GM23338 (cell line): ENCODE measurements around the gene RALGPS1. TPM values are rescaled to one million over a fixed set of nuclear protein-coding genes. Genes with fewer than 3 reads are reported as not detected.
A peak's percentile ranks its signal among the peaks of the same experiment; 100 is the strongest.

Experiments used
- ATAC-seq: fragments of 200-7000 bp; cut with Tn5 transposase; 3 replicates; pipeline ENCODE4 v1.9.1; 2020
- DNase-seq: peaks from one replicate; pipeline ENCODE4 v3.0.0-alpha.2; 2015; ENCODE audit warnings: low spot score
- H2AFZ ChIP-seq: fragments of 200-600 bp; sonication (generic); 2 replicates; pipeline ENCODE4 v1.8.0; 2016; ENCODE audit warnings: antibody characterized with exemption, mild to moderate bottlenecking, moderate library complexity
- H3F3A ChIP-seq: fragments of 200-600 bp; sonication (generic); replicated peaks from 2 replicates; pipeline ENCODE4 v1.8.0; 2017; ENCODE audit warnings: antibody characterized with exemption, mixed run types, low read depth
- H3K27ac ChIP-seq: fragments of 200-600 bp; sonication (generic); 2 replicates; pipeline ENCODE4 v1.6.1; 2016; ENCODE audit warnings: low read depth
- H3K27me3 ChIP-seq: fragments of 200-600 bp; sonication (generic); 2 replicates; pipeline ENCODE4 v1.8.0; 2016; ENCODE audit warnings: mild to moderate bottlenecking, mixed run types, moderate library complexity; ENCODE audit not compliant: insufficient read depth
- H3K36me3 ChIP-seq: fragments of 200-600 bp; sonication (generic); 2 replicates; pipeline ENCODE4 v1.8.0; 2016; ENCODE audit warnings: mild to moderate bottlenecking; ENCODE audit not compliant: insufficient read depth
- H3K4me1 ChIP-seq: fragments of 200-600 bp; sonication (generic); 2 replicates; pipeline ENCODE4 v1.8.0; 2016; ENCODE audit warnings: mild to moderate bottlenecking, moderate library complexity; ENCODE audit not compliant: insufficient read depth
- H3K4me2 ChIP-seq: fragments of 200-600 bp; sonication (generic); 2 replicates; pipeline ENCODE4 v1.7.1; 2017; ENCODE audit warnings: mixed run types
- H3K4me3 ChIP-seq: fragments of 200-600 bp; sonication (generic); 2 replicates; pipeline ENCODE4 v1.6.1; 2016; ENCODE audit warnings: mixed run types
- H3K79me2 ChIP-seq: fragments of 200-600 bp; sonication (generic); replicated peaks from 2 replicates; pipeline ENCODE4 v1.8.0; 2017; ENCODE audit warnings: mild to moderate bottlenecking; ENCODE audit not compliant: insufficient read depth
- H3K9me2 ChIP-seq: fragments of 200-600 bp; sonication (generic); 2 replicates; pipeline ENCODE4 v1.8.0; 2017; ENCODE audit not compliant: insufficient read depth
- H4K20me1 ChIP-seq: fragments of 200-600 bp; sonication (generic); replicated peaks from 2 replicates; pipeline ENCODE4 v1.8.0; 2017; ENCODE audit warnings: mild to moderate bottlenecking; ENCODE audit not compliant: insufficient read depth
- H3K27ac Mint-ChIP-seq: 2 replicates; pipeline ENCODE4 v1.8.0; 2020; ENCODE audit warnings: inconsistent platforms, mild to moderate bottlenecking, moderate library complexity, mixed read lengths
- H3K27me3 Mint-ChIP-seq: 3 replicates; pipeline ENCODE4 v1.8.0; 2022; ENCODE audit warnings: low read depth, mild to moderate bottlenecking, moderate library complexity, mixed read lengths, inconsistent platforms; ENCODE audit not compliant: insufficient read depth, poor library complexity
- H3K36me3 Mint-ChIP-seq: 3 replicates; pipeline ENCODE4 v1.8.0; 2021; ENCODE audit warnings: low read depth, mild to moderate bottlenecking, inconsistent platforms, moderate library complexity, mixed read lengths
- H3K4me1 Mint-ChIP-seq: 3 replicates; pipeline ENCODE4 v1.8.0; 2020; ENCODE audit warnings: mild to moderate bottlenecking, inconsistent platforms, mixed read lengths
- H3K4me3 Mint-ChIP-seq: 3 replicates; pipeline ENCODE4 v1.8.0; 2021; ENCODE audit warnings: moderate library complexity, mild to moderate bottlenecking, inconsistent platforms, mixed read lengths
- H3K9me3 Mint-ChIP-seq: 3 replicates; pipeline ENCODE4 v1.8.0; 2020; ENCODE audit warnings: moderate library complexity, mild to moderate bottlenecking, inconsistent platforms, mixed read lengths
- polyA plus RNA-seq: library from polyadenylated mRNA; unstranded; fragments of >200 nt; fragmentation: Nextera tagmentation; extraction: Ambion mirVana; gene quantifications from 2 replicates; pipeline ENCODE4 v1.2.1, GENCODE V29; 2016
- total RNA-seq: library from RNA; depleted of rRNA; stranded (reverse); fragments of >200 nt; shearing (Covaris generic); gene quantifications from 2 replicates; pipeline ENCODE4 v1.2.3, GENCODE V29; 2014
- TF ChIP-seq, protein P1 (sequence below): fragments of 250-450 bp; sonication (Bioruptor Pico); IDR thresholded peaks from 2 replicates; pipeline ENCODE4 v1.5.0; 2020; ENCODE audit warnings: mild to moderate bottlenecking, moderate library complexity
- TF ChIP-seq, protein P2 (sequence below): IDR thresholded peaks from one replicate; pipeline ENCODE4 v1.6.1; 2018; ENCODE audit warnings: antibody characterized with exemption; ENCODE audit not compliant: unreplicated experiment

RALGPS1 gene
- total and polyA plus RNA-seq, 2 experiments from 2014 or later: 18.2 to 57.1 TPM

GRCh38 chr9:127255692-127256091 is 341.1 kb downstream of the RALGPS1 start:
- no peaks in the 10 kb centered on the region; the same call in 2 of the 3 replicates for H3K9me3 Mint-ChIP-seq
- peaks cover 2% of the 10 kb centered on the region for H3K27me3 Mint-ChIP-seq
- no peak overlapping the region; the same call in 1 of the 2 replicates for H3K27ac Mint-ChIP-seq
- Histone ChIP-seq H3K27me3 (no peaks in the 10 kb centered on the region), H2AFZ (no peak overlapping the region), H4K20me1 (no peaks in the 10 kb centered on the region), H3F3A (no peaks in the 10 kb centered on the region), H3K27ac (peak overlapping the region; percentile 42), H3K4me1 (peaks cover 44% of the 10 kb centered on the region), H3K79me2 (no peaks in the 10 kb centered on the region), H3K4me2 (0 out of 2 replicates have a peak overlapping the region, but pooled peaks have one; percentile 58), H3K4me3 (no peak overlapping the region), H3K9me2 (no peaks in the 10 kb centered on the region), H3K36me3 (0 out of 2 replicates have a peak, but pooled peaks cover 3% of the 10 kb centered on the region)
- peaks cover 44% of the 10 kb centered on the region for H3K4me1 Mint-ChIP-seq
- peaks cover 22% of the 10 kb centered on the region; the same call in 2 of the 3 replicates for H3K36me3 Mint-ChIP-seq
- peak; percentile 37 for ATAC-seq
- H3K4me3 Mint-ChIP-seq: peak overlapping the region; percentile 13; the same call in 1 of the 3 replicates
- DNase-seq: peak; percentile 45
- TF ChIP-seq, protein P1, sequence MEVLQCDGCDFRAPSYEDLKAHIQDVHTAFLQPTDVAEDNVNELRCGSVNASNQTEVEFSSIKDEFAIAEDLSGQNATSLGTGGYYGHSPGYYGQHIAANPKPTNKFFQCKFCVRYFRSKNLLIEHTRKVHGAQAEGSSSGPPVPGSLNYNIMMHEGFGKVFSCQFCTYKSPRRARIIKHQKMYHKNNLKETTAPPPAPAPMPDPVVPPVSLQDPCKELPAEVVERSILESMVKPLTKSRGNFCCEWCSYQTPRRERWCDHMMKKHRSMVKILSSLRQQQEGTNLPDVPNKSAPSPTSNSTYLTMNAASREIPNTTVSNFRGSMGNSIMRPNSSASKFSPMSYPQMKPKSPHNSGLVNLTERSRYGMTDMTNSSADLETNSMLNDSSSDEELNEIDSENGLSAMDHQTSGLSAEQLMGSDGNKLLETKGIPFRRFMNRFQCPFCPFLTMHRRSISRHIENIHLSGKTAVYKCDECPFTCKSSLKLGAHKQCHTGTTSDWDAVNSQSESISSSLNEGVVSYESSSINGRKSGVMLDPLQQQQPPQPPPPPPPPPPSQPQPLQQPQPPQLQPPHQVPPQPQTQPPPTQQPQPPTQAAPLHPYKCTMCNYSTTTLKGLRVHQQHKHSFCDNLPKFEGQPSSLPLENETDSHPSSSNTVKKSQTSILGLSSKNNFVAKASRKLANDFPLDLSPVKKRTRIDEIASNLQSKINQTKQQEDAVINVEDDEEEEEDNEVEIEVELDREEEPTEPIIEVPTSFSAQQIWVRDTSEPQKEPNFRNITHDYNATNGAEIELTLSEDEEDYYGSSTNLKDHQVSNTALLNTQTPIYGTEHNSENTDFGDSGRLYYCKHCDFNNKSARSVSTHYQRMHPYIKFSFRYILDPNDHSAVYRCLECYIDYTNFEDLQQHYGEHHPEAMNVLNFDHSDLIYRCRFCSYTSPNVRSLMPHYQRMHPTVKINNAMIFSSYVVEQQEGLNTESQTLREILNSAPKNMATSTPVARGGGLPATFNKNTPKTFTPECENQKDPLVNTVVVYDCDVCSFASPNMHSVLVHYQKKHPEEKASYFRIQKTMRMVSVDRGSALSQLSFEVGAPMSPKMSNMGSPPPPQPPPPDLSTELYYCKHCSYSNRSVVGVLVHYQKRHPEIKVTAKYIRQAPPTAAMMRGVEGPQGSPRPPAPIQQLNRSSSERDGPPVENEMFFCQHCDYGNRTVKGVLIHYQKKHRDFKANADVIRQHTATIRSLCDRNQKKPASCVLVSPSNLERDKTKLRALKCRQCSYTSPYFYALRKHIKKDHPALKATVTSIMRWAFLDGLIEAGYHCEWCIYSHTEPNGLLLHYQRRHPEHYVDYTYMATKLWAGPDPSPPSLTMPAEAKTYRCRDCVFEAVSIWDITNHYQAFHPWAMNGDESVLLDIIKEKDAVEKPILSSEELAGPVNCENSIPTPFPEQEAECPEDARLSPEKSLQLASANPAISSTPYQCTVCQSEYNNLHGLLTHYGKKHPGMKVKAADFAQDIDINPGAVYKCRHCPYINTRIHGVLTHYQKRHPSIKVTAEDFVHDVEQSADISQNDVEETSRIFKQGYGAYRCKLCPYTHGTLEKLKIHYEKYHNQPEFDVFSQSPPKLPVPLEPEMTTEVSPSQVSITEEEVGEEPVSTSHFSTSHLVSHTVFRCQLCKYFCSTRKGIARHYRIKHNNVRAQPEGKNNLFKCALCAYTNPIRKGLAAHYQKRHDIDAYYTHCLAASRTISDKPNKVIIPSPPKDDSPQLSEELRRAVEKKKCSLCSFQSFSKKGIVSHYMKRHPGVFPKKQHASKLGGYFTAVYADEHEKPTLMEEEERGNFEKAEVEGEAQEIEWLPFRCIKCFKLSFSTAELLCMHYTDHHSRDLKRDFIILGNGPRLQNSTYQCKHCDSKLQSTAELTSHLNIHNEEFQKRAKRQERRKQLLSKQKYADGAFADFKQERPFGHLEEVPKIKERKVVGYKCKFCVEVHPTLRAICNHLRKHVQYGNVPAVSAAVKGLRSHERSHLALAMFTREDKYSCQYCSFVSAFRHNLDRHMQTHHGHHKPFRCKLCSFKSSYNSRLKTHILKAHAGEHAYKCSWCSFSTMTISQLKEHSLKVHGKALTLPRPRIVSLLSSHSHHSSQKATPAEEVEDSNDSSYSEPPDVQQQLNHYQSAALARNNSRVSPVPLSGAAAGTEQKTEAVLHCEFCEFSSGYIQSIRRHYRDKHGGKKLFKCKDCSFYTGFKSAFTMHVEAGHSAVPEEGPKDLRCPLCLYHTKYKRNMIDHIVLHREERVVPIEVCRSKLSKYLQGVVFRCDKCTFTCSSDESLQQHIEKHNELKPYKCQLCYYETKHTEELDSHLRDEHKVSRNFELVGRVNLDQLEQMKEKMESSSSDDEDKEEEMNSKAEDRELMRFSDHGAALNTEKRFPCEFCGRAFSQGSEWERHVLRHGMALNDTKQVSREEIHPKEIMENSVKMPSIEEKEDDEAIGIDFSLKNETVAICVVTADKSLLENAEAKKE: peak; percentile 14; the same call in 1 of the 2 replicates
- TF ChIP-seq, protein P2, sequence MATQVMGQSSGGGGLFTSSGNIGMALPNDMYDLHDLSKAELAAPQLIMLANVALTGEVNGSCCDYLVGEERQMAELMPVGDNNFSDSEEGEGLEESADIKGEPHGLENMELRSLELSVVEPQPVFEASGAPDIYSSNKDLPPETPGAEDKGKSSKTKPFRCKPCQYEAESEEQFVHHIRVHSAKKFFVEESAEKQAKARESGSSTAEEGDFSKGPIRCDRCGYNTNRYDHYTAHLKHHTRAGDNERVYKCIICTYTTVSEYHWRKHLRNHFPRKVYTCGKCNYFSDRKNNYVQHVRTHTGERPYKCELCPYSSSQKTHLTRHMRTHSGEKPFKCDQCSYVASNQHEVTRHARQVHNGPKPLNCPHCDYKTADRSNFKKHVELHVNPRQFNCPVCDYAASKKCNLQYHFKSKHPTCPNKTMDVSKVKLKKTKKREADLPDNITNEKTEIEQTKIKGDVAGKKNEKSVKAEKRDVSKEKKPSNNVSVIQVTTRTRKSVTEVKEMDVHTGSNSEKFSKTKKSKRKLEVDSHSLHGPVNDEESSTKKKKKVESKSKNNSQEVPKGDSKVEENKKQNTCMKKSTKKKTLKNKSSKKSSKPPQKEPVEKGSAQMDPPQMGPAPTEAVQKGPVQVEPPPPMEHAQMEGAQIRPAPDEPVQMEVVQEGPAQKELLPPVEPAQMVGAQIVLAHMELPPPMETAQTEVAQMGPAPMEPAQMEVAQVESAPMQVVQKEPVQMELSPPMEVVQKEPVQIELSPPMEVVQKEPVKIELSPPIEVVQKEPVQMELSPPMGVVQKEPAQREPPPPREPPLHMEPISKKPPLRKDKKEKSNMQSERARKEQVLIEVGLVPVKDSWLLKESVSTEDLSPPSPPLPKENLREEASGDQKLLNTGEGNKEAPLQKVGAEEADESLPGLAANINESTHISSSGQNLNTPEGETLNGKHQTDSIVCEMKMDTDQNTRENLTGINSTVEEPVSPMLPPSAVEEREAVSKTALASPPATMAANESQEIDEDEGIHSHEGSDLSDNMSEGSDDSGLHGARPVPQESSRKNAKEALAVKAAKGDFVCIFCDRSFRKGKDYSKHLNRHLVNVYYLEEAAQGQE: no peak
